Liver (tissue), 9 donors: ENCODE data around the gene POU6F2. TPM values are rescaled to one million over a fixed set of nuclear protein-coding genes. Genes with fewer than 3 reads are reported as not detected.

Experiments used
- DNase-seq: peaks from one replicate; pipeline ENCODE4 v3.0.0-alpha.2; 2017; ENCODE audit warnings: low spot score
- H3K27ac ChIP-seq, 2 donors: one replicate each; pipeline ENCODE4 v1.7.0; 2013; ENCODE audit warnings: inconsistent platforms in 2 of 2, low read length in 2 of 2, control low read depth in 1 of 2, low read depth in 1 of 2, mild to moderate bottlenecking in 1 of 2
- H3K27me3 ChIP-seq, 4 donors: one replicate each; pipeline versions ENCODE4 v1.6.1 to v1.7.0; 2013; ENCODE audit warnings: low read length in 3 of 4, inconsistent platforms in 1 of 4, mild to moderate bottlenecking in 1 of 4, moderate library complexity in 1 of 4; ENCODE audit not compliant: control insufficient read depth in 4 of 4, insufficient read depth in 4 of 4
- H3K36me3 ChIP-seq, 4 donors: one replicate each; pipeline versions ENCODE4 v1.6.1 to v1.7.0; 2013; ENCODE audit warnings: low read length in 3 of 4, mild to moderate bottlenecking in 3 of 4, low read depth in 1 of 4, moderate library complexity in 1 of 4; ENCODE audit not compliant: control insufficient read depth in 4 of 4, insufficient read depth in 3 of 4
- H3K4me1 ChIP-seq, 4 donors: one replicate each; pipeline versions ENCODE4 v1.6.1 to v1.7.0; 2013; ENCODE audit warnings: low read length in 3 of 4, mild to moderate bottlenecking in 3 of 4, moderate library complexity in 1 of 4; ENCODE audit not compliant: control insufficient read depth in 4 of 4, insufficient read depth in 4 of 4
- H3K4me3 ChIP-seq, 3 donors: one replicate each; pipeline versions ENCODE4 v1.6.1 to v1.7.0; 2013; ENCODE audit warnings: low read length in 3 of 3, control low read depth in 1 of 3, low read depth in 1 of 3, mild to moderate bottlenecking in 1 of 3
- H3K9ac ChIP-seq, 2 donors: one replicate each; pipeline ENCODE4 v1.7.0; 2013; ENCODE audit warnings: low read length in 2 of 2, mild to moderate bottlenecking in 2 of 2, moderate library complexity in 2 of 2, control low read depth in 1 of 2, low read depth in 1 of 2
- H3K9me3 ChIP-seq, 4 donors: one replicate each; pipeline versions ENCODE4 v1.6.1 to v1.7.0; 2013; ENCODE audit warnings: low read length in 3 of 4; ENCODE audit not compliant: control insufficient read depth in 4 of 4
- CTCF ChIP-seq: fragments of 150-350 bp; IDR thresholded peaks from 2 replicates; pipeline ENCODE4 v1.5.1; 2017; ENCODE audit warnings: improper control_type of control experiment, low read depth, low read length; ENCODE audit not compliant: missing input control
- FOXA1 ChIP-seq: IDR thresholded peaks from 2 replicates; pipeline ENCODE4 v1.6.1; 2016; ENCODE audit warnings: antibody characterized with exemption
- HNF4A ChIP-seq, 2 donors: conservative IDR thresholded peaks; 2 replicates each; pipeline ENCODE4 v1.6.1; 2016; ENCODE audit warnings: antibody characterized with exemption in 2 of 2, mild to moderate bottlenecking in 2 of 2
- HNF4G ChIP-seq: IDR thresholded peaks from 2 replicates; pipeline ENCODE4 v1.6.1; 2016; ENCODE audit warnings: antibody characterized with exemption
- JUND ChIP-seq, 2 donors: IDR thresholded peaks; 2 replicates each; pipeline ENCODE4 v1.6.1; 2016; ENCODE audit warnings: antibody characterized with exemption in 2 of 2
- MAX ChIP-seq: IDR thresholded peaks from 2 replicates; pipeline ENCODE4 v1.6.1; 2016; ENCODE audit warnings: antibody characterized with exemption
- NR2F2 ChIP-seq: IDR thresholded peaks from 2 replicates; pipeline ENCODE4 v1.6.1; 2016; ENCODE audit warnings: antibody characterized with exemption
- RAD21 ChIP-seq, 2 donors: IDR thresholded peaks; 2 replicates each; pipeline ENCODE4 v1.6.1; 2016; ENCODE audit warnings: antibody characterized with exemption in 2 of 2, mild to moderate bottlenecking in 2 of 2
- REST ChIP-seq: IDR thresholded peaks from 2 replicates; pipeline ENCODE4 v1.6.1; 2016; ENCODE audit warnings: antibody characterized with exemption, mild to moderate bottlenecking
- RXRA ChIP-seq, 2 donors: IDR thresholded peaks; 2 replicates each; pipeline ENCODE4 v1.6.1; 2017 to 2018; ENCODE audit warnings: antibody characterized with exemption in 2 of 2, mild to moderate bottlenecking in 1 of 2
- SP1 ChIP-seq: IDR thresholded peaks from 2 replicates; pipeline ENCODE4 v1.6.1; 2018; ENCODE audit warnings: antibody characterized with exemption, mild to moderate bottlenecking
- TAF1 ChIP-seq: conservative IDR thresholded peaks from 2 replicates; pipeline ENCODE4 v1.6.1; 2016; ENCODE audit warnings: antibody characterized with exemption, mild to moderate bottlenecking
- ZBTB33 ChIP-seq: IDR thresholded peaks from 2 replicates; pipeline ENCODE4 v1.6.1; 2016; ENCODE audit warnings: antibody characterized with exemption
- WGBS: extraction: QIAGEN DNeasy Blood & Tissue Kit; methylation state at CpG from one replicate; pipeline ENCODE4 v1.1.7; 2013; 5-methylcytosine and 5-hydroxymethylcytosine counted together
- polyA plus RNA-seq, 2 donors: library from polyadenylated mRNA; stranded (reverse) in 1 of 2; unstranded in 1 of 2; fragments of 200-250 nt in 1 of 2; fragments of >200 nt in 1 of 2; fragmentation: Nextera tagmentation in 1 of 2; extraction: Ambion mirVana in 1 of 2; gene quantifications; one replicate each; pipeline versions ENCODE4 v1.2.1 to v1.2.3, GENCODE V29; 2013 to 2015
- total RNA-seq, 2 donors: library from RNA; depleted of rRNA; stranded (reverse); fragments of >200 nt; gene quantifications; one replicate each; pipeline ENCODE4 v1.2.3, GENCODE V29; 2014
- TF ChIP-seq, protein P1 (sequence below): IDR thresholded peaks from 2 replicates; pipeline ENCODE4 v1.6.1; 2016; ENCODE audit warnings: antibody characterized with exemption
- donor health status: healthy.
- donor health status: healthy.
- donor health status: healthy.
- donor health status: healthy.
- donor health status: healthy.

POU6F2 gene
- total and polyA plus RNA-seq, 4 donors, result under 0.01 to 0.24 (median 0.08) TPM; not detected in 1

DNA sequence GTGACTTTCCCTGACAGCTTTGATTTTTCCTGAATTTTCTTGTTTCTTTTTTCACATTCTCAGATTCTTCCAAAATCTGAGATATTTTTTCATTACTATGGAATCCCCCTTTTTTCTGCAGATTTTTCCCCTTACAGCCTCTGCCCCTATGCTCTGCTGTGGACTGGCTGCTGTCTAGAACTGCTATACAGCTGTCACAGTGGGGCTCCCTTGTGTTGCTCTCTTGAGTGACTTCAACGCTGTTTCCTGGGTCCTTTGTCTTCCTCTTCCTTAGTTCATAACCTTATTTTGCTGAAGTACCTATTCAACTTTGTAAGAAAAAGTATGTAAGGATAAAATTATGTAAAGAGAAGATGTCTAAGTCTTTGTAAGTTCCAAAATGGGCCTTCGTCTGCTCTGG is 354.4 kb downstream of the POU6F2 start:
- 79% methylated on average over 2 of the region's 2 CpGs for WGBS
- TF ChIP-seq FOXA1 (no peak), SP1 (no peak), RXRA (IDR thresholded peaks at IDR 0.05) (no peak)
- no peak for DNase-seq

DNA sequence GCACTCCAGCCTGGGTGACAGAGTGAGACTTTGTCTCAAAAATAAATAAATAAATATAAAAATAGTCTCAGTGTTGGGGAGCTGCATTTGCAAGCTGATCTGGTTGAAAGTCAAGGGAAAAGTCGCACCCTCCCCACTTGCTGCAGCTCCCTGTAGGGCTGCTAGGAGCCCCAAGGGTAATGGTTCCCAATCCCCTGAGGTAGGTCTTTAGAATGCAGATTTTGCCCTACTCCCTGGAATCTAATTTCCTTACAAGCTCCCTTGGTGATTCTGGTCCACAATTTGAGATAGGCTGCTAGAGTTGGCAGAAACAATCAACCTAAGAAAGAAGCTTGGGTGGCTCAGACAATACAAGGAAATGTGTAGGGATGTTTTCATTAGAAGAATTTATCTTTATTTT is 356.0 kb downstream of the POU6F2 start:
- H3K27me3 ChIP-seq, result no peaks in the 10 kb centered on the region
- no peak overlapping the region for H3K4me3 ChIP-seq
- 91% methylated on average over 1 of the region's 1 CpG for WGBS
- H3K27ac ChIP-seq, result no peak overlapping the region
- no peak for DNase-seq
- no peaks in the 10 kb centered on the region for H3K9me3 ChIP-seq
- H3K36me3 ChIP-seq, result no peaks in the 10 kb centered on the region
- no peak overlapping the region for H3K9ac ChIP-seq
- no peak for TF ChIP-seq SP1
- TF ChIP-seq RXRA (IDR thresholded peaks at IDR 0.05), result no peak
- TF ChIP-seq, protein P1, sequence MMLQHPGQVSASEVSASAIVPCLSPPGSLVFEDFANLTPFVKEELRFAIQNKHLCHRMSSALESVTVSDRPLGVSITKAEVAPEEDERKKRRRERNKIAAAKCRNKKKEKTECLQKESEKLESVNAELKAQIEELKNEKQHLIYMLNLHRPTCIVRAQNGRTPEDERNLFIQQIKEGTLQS, result no peak
- no peak for TF ChIP-seq ZBTB33
- TF ChIP-seq TAF1, result no peak
- no peaks in the 10 kb centered on the region for H3K4me1 ChIP-seq

More for the DNA sequence above, 354.4 kb downstream of the POU6F2 start:
- Histone ChIP-seq H3K4me1 (no peaks in the 10 kb centered on the region), H3K27me3 (no peaks in the 10 kb centered on the region), H3K4me3 (no peak overlapping the region), H3K36me3 (no peaks in the 10 kb centered on the region), H3K27ac (no peak overlapping the region), H3K9ac (no peak overlapping the region), H3K9me3 (no peaks in the 10 kb centered on the region)

DNA sequence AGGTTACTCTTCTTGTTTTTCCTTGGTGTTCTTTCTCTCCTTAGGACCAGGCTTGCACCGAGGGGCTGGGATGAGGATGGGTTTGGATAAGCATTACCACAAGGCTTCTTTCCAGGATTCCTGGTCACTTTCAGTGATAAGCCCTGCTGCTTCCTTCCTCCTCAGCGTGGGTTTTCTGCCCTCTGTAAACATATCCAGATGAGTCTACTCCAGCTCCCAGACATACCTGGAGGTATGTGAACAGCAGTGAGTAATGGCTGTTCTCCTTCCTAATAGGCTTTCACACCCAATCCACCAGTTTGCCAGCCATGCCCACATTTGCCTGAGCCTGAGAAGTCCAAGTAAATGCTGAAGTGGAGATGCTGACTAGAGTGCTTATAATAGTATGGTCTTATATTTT is 358.7 kb downstream of the POU6F2 start:
- Histone ChIP-seq H3K4me3 (no peak overlapping the region), H3K9me3 (no peaks in the 10 kb centered on the region), H3K9ac (no peak overlapping the region), H3K27ac (no peak overlapping the region), H3K27me3 (no peaks in the 10 kb centered on the region), H3K36me3 (no peaks in the 10 kb centered on the region), H3K4me1 (no peaks in the 10 kb centered on the region)
- WGBS, result 66% methylated on average over 2 of the region's 2 CpGs
- TF ChIP-seq MAX (no peak), RAD21 (IDR thresholded peaks at IDR 0.05) (no peak), NR2F2 (no peak), HNF4G (no peak), CTCF (no peak), JUND (IDR thresholded peaks at IDR 0.05) (no peak), REST (no peak), HNF4A (conservative IDR thresholded peaks at IDR 0.05) (no peak), SP1 (no peak)
- TF ChIP-seq, protein P1, result no peak
- no peak for DNase-seq
